OCI-LY7 (cell line): ENCODE measurements around the gene PSENEN.

ENCODE experiments used
- EZH2phosphoT487 ChIP-seq: fragments of 200-600 bp; sonication (generic); IDR thresholded peaks from 2 replicates; pipeline ENCODE4 v1.6.1; 2018; ENCODE audit warnings: low read depth, borderline replicate concordance, mild to moderate bottlenecking, mixed run types, antibody characterized with exemption, low read length, moderate library complexity, mixed read lengths
- TF ChIP-seq, protein P1 (sequence below): fragments of 200-600 bp; sonication (generic); conservative IDR thresholded peaks from 2 replicates; pipeline ENCODE4 v1.5.1; 2014; ENCODE audit warnings: mild to moderate bottlenecking, antibody characterized with exemption, low read length, moderate library complexity, mixed read lengths

- TF ChIP-seq, protein P1, sequence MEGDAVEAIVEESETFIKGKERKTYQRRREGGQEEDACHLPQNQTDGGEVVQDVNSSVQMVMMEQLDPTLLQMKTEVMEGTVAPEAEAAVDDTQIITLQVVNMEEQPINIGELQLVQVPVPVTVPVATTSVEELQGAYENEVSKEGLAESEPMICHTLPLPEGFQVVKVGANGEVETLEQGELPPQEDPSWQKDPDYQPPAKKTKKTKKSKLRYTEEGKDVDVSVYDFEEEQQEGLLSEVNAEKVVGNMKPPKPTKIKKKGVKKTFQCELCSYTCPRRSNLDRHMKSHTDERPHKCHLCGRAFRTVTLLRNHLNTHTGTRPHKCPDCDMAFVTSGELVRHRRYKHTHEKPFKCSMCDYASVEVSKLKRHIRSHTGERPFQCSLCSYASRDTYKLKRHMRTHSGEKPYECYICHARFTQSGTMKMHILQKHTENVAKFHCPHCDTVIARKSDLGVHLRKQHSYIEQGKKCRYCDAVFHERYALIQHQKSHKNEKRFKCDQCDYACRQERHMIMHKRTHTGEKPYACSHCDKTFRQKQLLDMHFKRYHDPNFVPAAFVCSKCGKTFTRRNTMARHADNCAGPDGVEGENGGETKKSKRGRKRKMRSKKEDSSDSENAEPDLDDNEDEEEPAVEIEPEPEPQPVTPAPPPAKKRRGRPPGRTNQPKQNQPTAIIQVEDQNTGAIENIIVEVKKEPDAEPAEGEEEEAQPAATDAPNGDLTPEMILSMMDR = no peak
- no peak for TF ChIP-seq EZH2phosphoT487
These were observed 13.6 kb upstream of the PSENEN start for GRCh38 chr19:35731779-35732405.
